22Rv1 (cell line): ENCODE data around the gene CMPK2.

ENCODE experiments used
- ZFX ChIP-seq: fragments of 450-650 bp; IDR thresholded peaks from 2 replicates; pipeline ENCODE4 v1.6.1; 2017; ENCODE audit warnings: antibody characterized with exemption, borderline replicate concordance
- TF ChIP-seq, protein P1 (sequence below): fragments of 450-650 bp; IDR thresholded peaks from 2 replicates; pipeline ENCODE4 v1.5.1; 2017; ENCODE audit warnings: mild to moderate bottlenecking

DNA sequence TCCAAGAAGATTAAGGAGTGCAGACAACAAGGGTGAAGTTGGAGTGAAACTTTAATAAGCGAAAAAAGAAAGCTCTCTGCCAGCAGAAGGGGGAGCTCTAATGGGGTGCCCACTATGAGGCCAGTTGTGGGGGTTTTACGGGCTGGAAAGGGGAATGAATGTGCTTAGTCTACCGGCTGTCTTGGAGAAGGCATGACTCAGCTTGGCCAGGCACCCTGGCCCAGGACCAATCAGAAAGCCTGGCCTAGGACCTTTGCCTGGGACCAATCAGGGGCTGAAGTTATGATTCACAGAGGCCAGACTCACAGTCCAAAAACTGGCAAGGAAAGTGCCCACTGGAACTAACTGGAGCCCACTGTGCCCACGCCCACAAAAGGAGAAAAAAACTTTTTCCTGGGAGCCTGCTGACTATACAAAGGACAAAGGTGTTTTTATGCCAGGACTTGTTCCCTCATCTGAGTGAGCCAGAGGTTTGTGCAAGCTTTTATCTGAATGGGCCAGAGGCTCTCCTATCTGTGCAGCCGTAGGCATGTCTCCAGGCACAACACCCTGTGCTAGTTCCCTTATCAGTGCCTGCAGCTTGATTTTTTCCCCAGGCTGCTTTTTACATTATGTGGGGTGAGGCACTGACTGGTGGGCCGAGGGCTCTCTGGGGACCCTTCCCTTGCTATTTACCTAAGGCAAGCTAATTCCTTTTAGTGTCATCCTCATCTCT lies 18.6 kb downstream of the CMPK2 start:
- TF ChIP-seq, protein P1, sequence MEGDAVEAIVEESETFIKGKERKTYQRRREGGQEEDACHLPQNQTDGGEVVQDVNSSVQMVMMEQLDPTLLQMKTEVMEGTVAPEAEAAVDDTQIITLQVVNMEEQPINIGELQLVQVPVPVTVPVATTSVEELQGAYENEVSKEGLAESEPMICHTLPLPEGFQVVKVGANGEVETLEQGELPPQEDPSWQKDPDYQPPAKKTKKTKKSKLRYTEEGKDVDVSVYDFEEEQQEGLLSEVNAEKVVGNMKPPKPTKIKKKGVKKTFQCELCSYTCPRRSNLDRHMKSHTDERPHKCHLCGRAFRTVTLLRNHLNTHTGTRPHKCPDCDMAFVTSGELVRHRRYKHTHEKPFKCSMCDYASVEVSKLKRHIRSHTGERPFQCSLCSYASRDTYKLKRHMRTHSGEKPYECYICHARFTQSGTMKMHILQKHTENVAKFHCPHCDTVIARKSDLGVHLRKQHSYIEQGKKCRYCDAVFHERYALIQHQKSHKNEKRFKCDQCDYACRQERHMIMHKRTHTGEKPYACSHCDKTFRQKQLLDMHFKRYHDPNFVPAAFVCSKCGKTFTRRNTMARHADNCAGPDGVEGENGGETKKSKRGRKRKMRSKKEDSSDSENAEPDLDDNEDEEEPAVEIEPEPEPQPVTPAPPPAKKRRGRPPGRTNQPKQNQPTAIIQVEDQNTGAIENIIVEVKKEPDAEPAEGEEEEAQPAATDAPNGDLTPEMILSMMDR, result no peak
- no peak for TF ChIP-seq ZFX
